Measurements from ENCODE around the gene EGLN3. TPM values are rescaled to one million over a fixed set of nuclear protein-coding genes. Genes with fewer than 3 reads are reported as not detected.

EGLN3 gene
- total RNA-seq, 1 experiment from 2014 or later = 3.2 TPM

DNA sequence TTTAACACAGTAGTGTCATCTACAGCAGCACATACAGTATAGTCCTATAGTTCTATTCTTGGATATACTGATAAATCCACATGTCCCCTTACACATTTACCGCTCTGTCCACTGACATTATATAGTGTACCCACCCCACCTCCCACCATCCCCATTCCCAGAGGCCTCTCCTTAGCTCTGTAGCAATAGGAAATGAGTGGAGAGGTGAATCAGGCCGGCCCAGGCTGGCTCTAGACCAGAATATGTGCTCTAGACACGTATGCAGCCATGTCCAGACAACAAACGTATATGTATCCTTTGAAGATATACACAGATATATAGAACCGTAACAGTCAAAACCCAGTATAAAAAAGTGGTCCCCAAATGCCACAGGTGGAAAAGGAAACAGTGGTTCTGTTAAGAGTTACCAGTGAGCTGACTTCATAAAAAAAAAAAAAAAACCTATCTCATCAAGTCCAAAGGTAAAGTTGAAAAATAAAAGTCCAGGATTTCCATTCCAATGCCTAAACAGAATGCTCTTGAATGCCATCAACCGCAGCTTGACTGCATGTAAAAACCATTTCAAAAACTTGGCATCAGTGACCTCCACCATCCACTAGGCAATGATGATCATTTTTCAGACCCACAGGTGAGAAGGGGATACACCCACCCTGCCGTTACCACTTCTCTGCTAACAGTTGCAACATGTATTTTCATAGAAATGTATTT, 16.7 kb downstream of the EGLN3 start:
- no peak for ATAC-seq
- Histone ChIP-seq H3K9me3 (ENCODE audit: low read length) (no peaks in the 10 kb centered on the region), H3K36me3 (ENCODE audit: low read depth, low read length) (no peaks in the 10 kb centered on the region), H3K9ac (ENCODE audit: low read length) (no peak overlapping the region), H3K27me3 (ENCODE audit: low read length) (peaks cover 15% of the 10 kb centered on the region; the same call in 1 of the 2 replicates), H3K9me2 (replicated peaks; ENCODE audit: low read length) (no peaks in the 10 kb centered on the region), H3K4me2 (ENCODE audit: low read length) (no peak overlapping the region), H3K79me2 (ENCODE audit: low read length) (no peaks in the 10 kb centered on the region), H3F3A (ENCODE audit: low read length, unreplicated experiment) (no peaks in the 10 kb centered on the region), H2AFZ (ENCODE audit: low read length) (no peak overlapping the region), H3K4me3 (ENCODE audit: low read length) (no peak overlapping the region), H3K4me1 (ENCODE audit: insufficient read depth, low read length) (peaks cover 27% of the 10 kb centered on the region), H4K20me1 (ENCODE audit: low read length) (no peaks in the 10 kb centered on the region), H3K27ac (ENCODE audit: low read length) (no peak overlapping the region)
- intact Hi-C loops (cut with micrococcal nuclease) = no loop called here
- BruUV-seq (replicated peaks) = no TSS peak
- DNase-seq = peak; percentile 31
- ChIA-PET POLR2A (ENCODE audit: unreplicated experiment) (no interaction called here), CTCF (no interaction called here)
- TF ChIP-seq EZH2phosphoT487 (IDR thresholded peaks at IDR 0.05; ENCODE audit: borderline replicate concordance, low read length) = no peak
- TF ChIP-seq EZH2 (IDR thresholded peaks at IDR 0.05; ENCODE audit: low read length, unreplicated experiment) = no peak
- TF ChIP-seq, protein P1, sequence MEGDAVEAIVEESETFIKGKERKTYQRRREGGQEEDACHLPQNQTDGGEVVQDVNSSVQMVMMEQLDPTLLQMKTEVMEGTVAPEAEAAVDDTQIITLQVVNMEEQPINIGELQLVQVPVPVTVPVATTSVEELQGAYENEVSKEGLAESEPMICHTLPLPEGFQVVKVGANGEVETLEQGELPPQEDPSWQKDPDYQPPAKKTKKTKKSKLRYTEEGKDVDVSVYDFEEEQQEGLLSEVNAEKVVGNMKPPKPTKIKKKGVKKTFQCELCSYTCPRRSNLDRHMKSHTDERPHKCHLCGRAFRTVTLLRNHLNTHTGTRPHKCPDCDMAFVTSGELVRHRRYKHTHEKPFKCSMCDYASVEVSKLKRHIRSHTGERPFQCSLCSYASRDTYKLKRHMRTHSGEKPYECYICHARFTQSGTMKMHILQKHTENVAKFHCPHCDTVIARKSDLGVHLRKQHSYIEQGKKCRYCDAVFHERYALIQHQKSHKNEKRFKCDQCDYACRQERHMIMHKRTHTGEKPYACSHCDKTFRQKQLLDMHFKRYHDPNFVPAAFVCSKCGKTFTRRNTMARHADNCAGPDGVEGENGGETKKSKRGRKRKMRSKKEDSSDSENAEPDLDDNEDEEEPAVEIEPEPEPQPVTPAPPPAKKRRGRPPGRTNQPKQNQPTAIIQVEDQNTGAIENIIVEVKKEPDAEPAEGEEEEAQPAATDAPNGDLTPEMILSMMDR (conservative IDR thresholded peaks at IDR 0.05; ENCODE audit: low read depth, low read length) = no peak

DNA sequence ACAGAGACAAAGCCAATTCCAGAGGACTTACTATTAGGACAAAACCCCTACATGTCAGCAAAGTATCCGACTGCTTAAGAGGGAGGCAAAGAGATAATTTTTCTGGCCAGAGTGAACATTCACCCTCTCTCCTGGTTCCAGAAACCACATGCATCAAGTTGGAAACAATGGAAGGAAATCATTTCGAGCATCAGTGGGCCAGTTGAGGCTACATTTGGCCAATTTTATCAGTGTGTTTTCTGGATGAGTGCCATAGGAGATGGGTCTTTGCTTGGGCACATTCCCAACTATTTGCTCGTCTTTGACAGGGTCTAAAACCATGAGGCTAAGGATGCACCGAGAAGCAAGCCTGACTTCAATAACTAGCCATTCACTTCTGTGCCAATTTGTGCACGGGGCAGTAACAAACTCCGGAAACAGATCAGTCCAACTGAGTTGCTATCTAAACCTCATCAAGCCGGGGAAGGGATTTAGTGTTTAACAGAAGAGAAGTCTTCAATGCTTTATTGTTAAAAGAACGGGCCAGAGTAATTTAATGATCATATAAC, 17.4 kb downstream of the EGLN3 start:
- ChIA-PET POLR2A (ENCODE audit: unreplicated experiment) (no interaction called here), CTCF (no interaction called here)
- Histone ChIP-seq H3K9me3 (ENCODE audit: low read length) (no peaks in the 10 kb centered on the region), H3K27me3 (ENCODE audit: low read length) (peaks cover 20% of the 10 kb centered on the region; the same call in 1 of the 2 replicates), H3K79me2 (ENCODE audit: low read length) (no peaks in the 10 kb centered on the region), H3K36me3 (ENCODE audit: low read depth, low read length) (no peaks in the 10 kb centered on the region), H4K20me1 (ENCODE audit: low read length) (no peaks in the 10 kb centered on the region), H3F3A (ENCODE audit: low read length, unreplicated experiment) (no peaks in the 10 kb centered on the region), H3K4me2 (ENCODE audit: low read length) (no peak overlapping the region), H3K4me1 (ENCODE audit: insufficient read depth, low read length) (peaks cover 21% of the 10 kb centered on the region), H3K9me2 (replicated peaks; ENCODE audit: low read length) (no peaks in the 10 kb centered on the region), H3K4me3 (ENCODE audit: low read length) (no peak overlapping the region), H3K9ac (ENCODE audit: low read length) (no peak overlapping the region), H2AFZ (ENCODE audit: low read length) (no peak overlapping the region), H3K27ac (ENCODE audit: low read length) (no peak overlapping the region)
- TF ChIP-seq, protein P1 (conservative IDR thresholded peaks at IDR 0.05; ENCODE audit: low read depth, low read length) = no peak
- TF ChIP-seq EZH2 (IDR thresholded peaks at IDR 0.05; ENCODE audit: low read length, unreplicated experiment) = no peak
- no peak for TF ChIP-seq EZH2phosphoT487 (IDR thresholded peaks at IDR 0.05; ENCODE audit: borderline replicate concordance, low read length)
- DNase-seq (no peak), ATAC-seq (no peak)
- BruUV-seq (replicated peaks) = no TSS peak
- intact Hi-C loops (cut with micrococcal nuclease) = no loop called here

Data from PC-3 (cell line).